HepG2 (cell line): ENCODE results near the gene DHRS1. TPM values are rescaled to one million over a fixed set of nuclear protein-coding genes. Genes with fewer than 3 reads are reported as not detected.
A peak's percentile ranks its signal among the peaks of the same experiment; 100 is the strongest.

ENCODE experiments used
- ATF7 ChIP-seq, 2 experiments: fragments of 450-650 bp in 1 of 2; sonication (generic) in 1 of 2; formaldehyde crosslinking in 1 of 2; IDR thresholded peaks; 2 replicates each; pipeline versions ENCODE4 v1.4.0 to v1.6.1; 2016 to 2020; ENCODE audit warnings: antibody characterized with exemption in 1 of 2, mild to moderate bottlenecking in 1 of 2, missing genetic modification reagents in 1 of 2
- GFI1 ChIP-seq: sonication (generic); formaldehyde crosslinking; IDR thresholded peaks from 2 replicates; pipeline ENCODE4 v1.5.0; 2020; ENCODE audit warnings: missing genetic modification reagents, mild to moderate bottlenecking, borderline replicate concordance
- HCFC1 ChIP-seq: fragments of 150-350 bp; IDR thresholded peaks from 2 replicates; pipeline ENCODE4 v1.6.1; 2014; ENCODE audit warnings: low read depth, low read length
- HDAC1 ChIP-seq: sonication (generic); formaldehyde crosslinking; IDR thresholded peaks from 2 replicates; pipeline ENCODE4 v1.5.1; 2020; ENCODE audit warnings: mild to moderate bottlenecking, missing genetic modification reagents
- JARID2 ChIP-seq: sonication (generic); formaldehyde crosslinking; IDR thresholded peaks from 2 replicates; pipeline ENCODE4 v1.8.1; 2023; ENCODE audit warnings: missing genetic modification reagents, inconsistent platforms; ENCODE audit not compliant: insufficient replicate concordance
- NFE2L1 ChIP-seq: sonication (generic); formaldehyde crosslinking; IDR thresholded peaks from 2 replicates; pipeline ENCODE4 v1.4.0; 2020; ENCODE audit warnings: missing genetic modification reagents, mild to moderate bottlenecking, borderline replicate concordance
- NFRKB ChIP-seq: fragments of 450-650 bp; IDR thresholded peaks from 2 replicates; pipeline ENCODE4 v1.6.1; 2017
- PAX8 ChIP-seq: sonication (generic); formaldehyde crosslinking; IDR thresholded peaks from 2 replicates; pipeline ENCODE4 v1.8.0; 2022; ENCODE audit warnings: mild to moderate bottlenecking, missing genetic modification reagents, borderline replicate concordance
- SETDB1 ChIP-seq: sonication (generic); formaldehyde crosslinking; IDR thresholded peaks from 2 replicates; pipeline ENCODE4 v1.5.1; 2020; ENCODE audit warnings: missing genetic modification reagents, mild to moderate bottlenecking, borderline replicate concordance
- SIX4 ChIP-seq: sonication (generic); formaldehyde crosslinking; IDR thresholded peaks from 2 replicates; pipeline ENCODE4 v1.4.0; 2020; ENCODE audit warnings: missing genetic modification reagents
- SNRNP70 ChIP-seq: fragments of 200-400 bp; formaldehyde crosslinking; IDR thresholded peaks from 2 replicates; pipeline ENCODE4 v1.6.1; 2017; ENCODE audit warnings: mild to moderate bottlenecking, low read depth, low read length, moderate library complexity
- ZFP37 ChIP-seq: sonication (generic); formaldehyde crosslinking; IDR thresholded peaks from 2 replicates; pipeline ENCODE4 v1.4.0; 2020; ENCODE audit warnings: missing genetic modification reagents, borderline replicate concordance
- ZNF160 ChIP-seq: sonication (generic); formaldehyde crosslinking; IDR thresholded peaks from 2 replicates; pipeline ENCODE4 v1.8.0; 2022; ENCODE audit warnings: mild to moderate bottlenecking, inconsistent platforms, missing genetic modification reagents
- ZNF33B ChIP-seq: sonication (generic); formaldehyde crosslinking; IDR thresholded peaks from 2 replicates; pipeline ENCODE4 v1.5.1; 2020; ENCODE audit warnings: mild to moderate bottlenecking, missing genetic modification reagents
- ZNF431 ChIP-seq: sonication (generic); formaldehyde crosslinking; IDR thresholded peaks from 2 replicates; pipeline ENCODE4 v1.9.0; 2022; ENCODE audit warnings: missing genetic modification reagents, low read depth, mild to moderate bottlenecking, borderline replicate concordance
- ZNF749 ChIP-seq: sonication (generic); formaldehyde crosslinking; IDR thresholded peaks from 2 replicates; pipeline ENCODE4 v1.8.0; 2022; ENCODE audit warnings: mild to moderate bottlenecking, missing genetic modification reagents, moderate library complexity, borderline replicate concordance
- ZNF777 ChIP-seq: sonication (generic); formaldehyde crosslinking; IDR thresholded peaks from 2 replicates; pipeline ENCODE4 v1.4.0; 2020; ENCODE audit warnings: missing genetic modification reagents
- polyA plus RNA-seq, 8 experiments: library from polyadenylated mRNA; depleted of rRNA in 3 of 8; stranded (reverse) in 7 of 8; unstranded in 1 of 8; fragments of >200 nt; fragmentation: Illumina TruSeq in 4 of 8; extraction: Trizol in 4 of 8; gene quantifications; 2 replicates each; pipeline versions ENCODE4 v1.2.1 to v1.2.3, GENCODE V29; 2011 to 2016; ENCODE audit warnings: low read depth in 4 of 8, missing spikeins in 1 of 8, mixed read lengths in 1 of 8; ENCODE audit not compliant: insufficient read depth in 1 of 8
- total RNA-seq, 5 experiments: library from RNA; depleted of rRNA; stranded (reverse); fragments of >200 nt; fragmentation: Illumina TruSeq; extraction: Trizol; gene quantifications; 2 replicates each; pipeline ENCODE4 v1.2.3, GENCODE V29; 2016; ENCODE audit warnings: low read depth in 1 of 5
- TF ChIP-seq, protein P1 (sequence below): sonication (generic); formaldehyde crosslinking; IDR thresholded peaks from 2 replicates; pipeline ENCODE4 v1.9.0; 2021; ENCODE audit warnings: missing genetic modification reagents, mild to moderate bottlenecking, borderline replicate concordance
- TF ChIP-seq, protein P2 (sequence below): sonication (generic); formaldehyde crosslinking; IDR thresholded peaks from 2 replicates; pipeline ENCODE4 v1.4.0; 2020; ENCODE audit warnings: missing genetic modification reagents
- TF ChIP-seq, protein P3 (sequence below): sonication (generic); formaldehyde crosslinking; IDR thresholded peaks from 2 replicates; pipeline ENCODE4 v1.4.0; 2020; ENCODE audit warnings: missing genetic modification reagents, mild to moderate bottlenecking, borderline replicate concordance
- TF ChIP-seq, protein P4 (sequence below): IDR thresholded peaks from 2 replicates; pipeline ENCODE4 v1.4.0; 2020; ENCODE audit warnings: mild to moderate bottlenecking, missing genetic modification reagents

Gene DHRS1
- total and polyA plus RNA-seq, 2 of the 13 experiments (the other 11 are each of a cell fraction or from before 2014, with no cell fraction given), result 49.8 to 60.8 TPM

DNA sequence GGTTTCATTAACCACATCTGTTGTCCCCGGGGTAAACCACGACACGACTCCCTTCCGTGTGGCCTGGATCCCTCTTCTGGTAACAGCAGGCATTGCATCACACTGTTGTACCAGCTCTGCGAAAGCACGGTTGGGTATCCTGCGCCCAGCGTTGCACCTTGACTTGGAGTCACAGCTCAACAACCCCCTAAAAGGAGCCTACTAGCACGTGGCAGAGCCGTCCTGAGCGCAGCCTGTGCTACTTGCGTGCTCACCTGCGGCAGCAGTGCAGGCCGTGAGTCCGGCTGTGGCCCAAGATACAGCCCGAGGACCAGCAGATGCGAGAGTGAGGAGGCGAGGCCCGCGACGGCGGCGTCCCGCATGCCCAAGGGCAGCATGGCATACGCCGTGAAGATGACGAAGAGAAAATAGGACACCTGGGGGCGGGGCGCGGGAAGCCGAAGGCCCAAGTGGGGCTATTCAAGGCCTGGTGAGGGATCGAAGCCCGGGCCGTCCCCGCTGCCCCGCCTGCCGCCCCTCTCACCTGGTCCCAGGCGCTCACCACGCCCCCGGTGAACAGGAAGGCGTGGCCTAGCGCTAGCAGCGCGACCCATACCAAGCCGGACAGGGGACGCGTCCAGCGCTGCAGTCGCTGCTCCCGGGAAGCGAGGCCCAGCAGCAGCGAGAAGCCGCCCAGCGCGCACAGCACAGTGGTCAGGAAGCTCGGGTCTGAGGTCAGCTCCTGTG is 32.9 kb upstream of the DHRS1 start (continued):
- TF ChIP-seq ZNF749 (CRISPR knock-in tag), result peak; percentile 78; the same call in 1 of the 2 replicates
- TF ChIP-seq ZNF33B, result peak; percentile 95; the same call in 1 of the 2 replicates
- TF ChIP-seq, protein P1, sequence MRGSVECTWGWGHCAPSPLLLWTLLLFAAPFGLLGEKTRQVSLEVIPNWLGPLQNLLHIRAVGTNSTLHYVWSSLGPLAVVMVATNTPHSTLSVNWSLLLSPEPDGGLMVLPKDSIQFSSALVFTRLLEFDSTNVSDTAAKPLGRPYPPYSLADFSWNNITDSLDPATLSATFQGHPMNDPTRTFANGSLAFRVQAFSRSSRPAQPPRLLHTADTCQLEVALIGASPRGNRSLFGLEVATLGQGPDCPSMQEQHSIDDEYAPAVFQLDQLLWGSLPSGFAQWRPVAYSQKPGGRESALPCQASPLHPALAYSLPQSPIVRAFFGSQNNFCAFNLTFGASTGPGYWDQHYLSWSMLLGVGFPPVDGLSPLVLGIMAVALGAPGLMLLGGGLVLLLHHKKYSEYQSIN (CRISPR knock-in tag), result no peak
- TF ChIP-seq NFE2L1, result peak; percentile 85; the same call in 1 of the 2 replicates
- TF ChIP-seq GFI1, result no peak; the same call in 1 of the 2 replicates
- TF ChIP-seq JARID2 (CRISPR knock-in tag), result no peak
- TF ChIP-seq, protein P2, sequence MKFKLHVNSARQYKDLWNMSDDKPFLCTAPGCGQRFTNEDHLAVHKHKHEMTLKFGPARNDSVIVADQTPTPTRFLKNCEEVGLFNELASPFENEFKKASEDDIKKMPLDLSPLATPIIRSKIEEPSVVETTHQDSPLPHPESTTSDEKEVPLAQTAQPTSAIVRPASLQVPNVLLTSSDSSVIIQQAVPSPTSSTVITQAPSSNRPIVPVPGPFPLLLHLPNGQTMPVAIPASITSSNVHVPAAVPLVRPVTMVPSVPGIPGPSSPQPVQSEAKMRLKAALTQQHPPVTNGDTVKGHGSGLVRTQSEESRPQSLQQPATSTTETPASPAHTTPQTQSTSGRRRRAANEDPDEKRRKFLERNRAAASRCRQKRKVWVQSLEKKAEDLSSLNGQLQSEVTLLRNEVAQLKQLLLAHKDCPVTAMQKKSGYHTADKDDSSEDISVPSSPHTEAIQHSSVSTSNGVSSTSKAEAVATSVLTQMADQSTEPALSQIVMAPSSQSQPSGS (CRISPR knock-in tag), result 0 out of 2 replicates have a peak, but pooled peaks have one; percentile 48
- TF ChIP-seq SETDB1 (CRISPR knock-in tag), result no peak
- no peak for TF ChIP-seq NFRKB
- peak; percentile 99 for TF ChIP-seq PAX8 (CRISPR knock-in tag)
- TF ChIP-seq, protein P3, sequence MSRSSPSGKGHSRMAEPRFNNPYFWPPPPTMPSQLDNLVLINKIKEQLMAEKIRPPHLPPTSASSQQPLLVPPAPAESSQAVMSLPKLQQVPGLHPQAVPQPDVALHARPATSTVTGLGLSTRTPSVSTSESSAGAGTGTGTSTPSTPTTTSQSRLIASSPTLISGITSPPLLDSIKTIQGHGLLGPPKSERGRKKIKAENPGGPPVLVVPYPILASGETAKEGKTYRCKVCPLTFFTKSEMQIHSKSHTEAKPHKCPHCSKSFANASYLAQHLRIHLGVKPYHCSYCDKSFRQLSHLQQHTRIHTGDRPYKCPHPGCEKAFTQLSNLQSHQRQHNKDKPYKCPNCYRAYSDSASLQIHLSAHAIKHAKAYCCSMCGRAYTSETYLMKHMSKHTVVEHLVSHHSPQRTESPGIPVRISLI (CRISPR knock-in tag), result no peak; the same call in 1 of the 2 replicates
- TF ChIP-seq ZNF160 (CRISPR knock-in tag), result peak; percentile 13; the same call in 1 of the 2 replicates
- peak; percentile 90 for TF ChIP-seq ZNF777 (CRISPR knock-in tag)
- TF ChIP-seq, protein P4, sequence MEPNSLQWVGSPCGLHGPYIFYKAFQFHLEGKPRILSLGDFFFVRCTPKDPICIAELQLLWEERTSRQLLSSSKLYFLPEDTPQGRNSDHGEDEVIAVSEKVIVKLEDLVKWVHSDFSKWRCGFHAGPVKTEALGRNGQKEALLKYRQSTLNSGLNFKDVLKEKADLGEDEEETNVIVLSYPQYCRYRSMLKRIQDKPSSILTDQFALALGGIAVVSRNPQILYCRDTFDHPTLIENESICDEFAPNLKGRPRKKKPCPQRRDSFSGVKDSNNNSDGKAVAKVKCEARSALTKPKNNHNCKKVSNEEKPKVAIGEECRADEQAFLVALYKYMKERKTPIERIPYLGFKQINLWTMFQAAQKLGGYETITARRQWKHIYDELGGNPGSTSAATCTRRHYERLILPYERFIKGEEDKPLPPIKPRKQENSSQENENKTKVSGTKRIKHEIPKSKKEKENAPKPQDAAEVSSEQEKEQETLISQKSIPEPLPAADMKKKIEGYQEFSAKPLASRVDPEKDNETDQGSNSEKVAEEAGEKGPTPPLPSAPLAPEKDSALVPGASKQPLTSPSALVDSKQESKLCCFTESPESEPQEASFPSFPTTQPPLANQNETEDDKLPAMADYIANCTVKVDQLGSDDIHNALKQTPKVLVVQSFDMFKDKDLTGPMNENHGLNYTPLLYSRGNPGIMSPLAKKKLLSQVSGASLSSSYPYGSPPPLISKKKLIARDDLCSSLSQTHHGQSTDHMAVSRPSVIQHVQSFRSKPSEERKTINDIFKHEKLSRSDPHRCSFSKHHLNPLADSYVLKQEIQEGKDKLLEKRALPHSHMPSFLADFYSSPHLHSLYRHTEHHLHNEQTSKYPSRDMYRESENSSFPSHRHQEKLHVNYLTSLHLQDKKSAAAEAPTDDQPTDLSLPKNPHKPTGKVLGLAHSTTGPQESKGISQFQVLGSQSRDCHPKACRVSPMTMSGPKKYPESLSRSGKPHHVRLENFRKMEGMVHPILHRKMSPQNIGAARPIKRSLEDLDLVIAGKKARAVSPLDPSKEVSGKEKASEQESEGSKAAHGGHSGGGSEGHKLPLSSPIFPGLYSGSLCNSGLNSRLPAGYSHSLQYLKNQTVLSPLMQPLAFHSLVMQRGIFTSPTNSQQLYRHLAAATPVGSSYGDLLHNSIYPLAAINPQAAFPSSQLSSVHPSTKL (CRISPR knock-in tag), result peak; percentile 59
- no peak for TF ChIP-seq ZNF431 (CRISPR knock-in tag)
- TF ChIP-seq ATF7 (IDR thresholded peaks at IDR 0.05), result peak; percentile 72
- TF ChIP-seq ATF7 (CRISPR knock-in tag; IDR thresholded peaks at IDR 0.05), result peak; percentile 93
- TF ChIP-seq ZFP37 (CRISPR knock-in tag), result no peak
- peak; percentile 82 for TF ChIP-seq HDAC1
- peak; percentile 33; the same call in 1 of the 2 replicates for TF ChIP-seq SIX4 (CRISPR knock-in tag)
- TF ChIP-seq HCFC1, result no peak
- TF ChIP-seq SNRNP70, result no peak
